Kidney capillary endothelial cell (primary cell): ENCODE results near the gene SPON1.

ENCODE experiments used
- DNase-seq: peaks from one replicate; pipeline ENCODE4 v3.0.0-alpha.2; 2018; ENCODE audit warnings: low spot score

SPON1 gene

GRCh38 chr11:14189874-14190273 lies 227.4 kb downstream of the SPON1 start:
- no peak for DNase-seq

DNA sequence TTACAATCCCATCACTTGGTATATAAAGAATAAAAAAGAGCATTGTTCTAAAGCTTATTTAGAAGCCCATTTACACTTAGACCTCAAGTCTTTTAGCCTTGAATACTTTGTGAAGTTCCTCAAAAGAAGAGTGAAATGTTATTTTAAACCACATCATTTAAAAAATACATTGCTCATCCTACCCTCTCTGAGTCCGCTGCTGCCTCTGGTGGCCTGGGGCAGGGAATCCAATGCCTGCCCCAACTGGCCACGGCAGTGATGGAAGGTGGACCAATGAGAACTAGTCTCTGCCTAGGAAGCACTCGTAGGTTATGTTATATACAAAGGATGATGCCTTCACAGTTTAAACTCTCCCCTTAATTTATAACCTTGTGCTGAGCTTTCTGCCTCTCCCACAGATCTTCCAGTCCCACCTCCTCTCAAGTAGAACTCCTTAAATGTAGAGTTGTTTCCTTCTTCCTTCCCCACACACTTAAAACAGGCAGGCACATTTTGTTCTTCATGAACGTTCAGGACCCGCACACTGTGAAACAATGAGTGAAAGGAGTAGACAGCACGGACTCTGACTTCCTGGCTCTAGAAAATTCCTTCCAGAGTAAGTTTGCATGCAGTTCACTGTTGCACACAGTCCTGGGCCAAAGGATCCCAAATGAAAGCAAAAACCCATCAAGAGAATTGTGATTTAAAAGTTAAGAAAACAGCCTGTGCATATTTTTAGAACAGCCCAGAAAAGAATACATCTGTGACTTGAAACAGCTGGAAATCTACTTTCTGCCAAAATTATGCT lies 228.7 kb downstream of the SPON1 start:
- no peak for DNase-seq

DNA sequence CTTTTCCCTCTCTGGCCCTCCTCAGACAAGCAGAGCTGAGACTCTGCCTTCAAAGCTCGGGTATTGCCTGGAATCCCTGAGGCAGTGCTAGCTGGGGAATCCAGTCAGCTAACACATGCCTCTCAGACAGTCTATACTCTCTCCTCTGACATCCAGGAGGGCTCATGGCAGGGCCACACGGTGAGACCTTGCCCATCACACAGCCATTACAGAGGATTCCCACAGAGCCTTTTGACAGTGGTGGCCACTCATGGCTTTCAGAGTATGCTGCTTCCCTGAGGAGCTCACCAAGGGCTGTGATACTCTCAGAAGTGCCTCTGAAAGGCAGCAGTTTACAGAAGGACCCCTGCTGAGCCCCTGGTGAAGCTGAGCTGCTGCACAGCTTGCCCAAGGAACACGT lies 231.1 kb downstream of the SPON1 start:
- no peak for DNase-seq

DNA sequence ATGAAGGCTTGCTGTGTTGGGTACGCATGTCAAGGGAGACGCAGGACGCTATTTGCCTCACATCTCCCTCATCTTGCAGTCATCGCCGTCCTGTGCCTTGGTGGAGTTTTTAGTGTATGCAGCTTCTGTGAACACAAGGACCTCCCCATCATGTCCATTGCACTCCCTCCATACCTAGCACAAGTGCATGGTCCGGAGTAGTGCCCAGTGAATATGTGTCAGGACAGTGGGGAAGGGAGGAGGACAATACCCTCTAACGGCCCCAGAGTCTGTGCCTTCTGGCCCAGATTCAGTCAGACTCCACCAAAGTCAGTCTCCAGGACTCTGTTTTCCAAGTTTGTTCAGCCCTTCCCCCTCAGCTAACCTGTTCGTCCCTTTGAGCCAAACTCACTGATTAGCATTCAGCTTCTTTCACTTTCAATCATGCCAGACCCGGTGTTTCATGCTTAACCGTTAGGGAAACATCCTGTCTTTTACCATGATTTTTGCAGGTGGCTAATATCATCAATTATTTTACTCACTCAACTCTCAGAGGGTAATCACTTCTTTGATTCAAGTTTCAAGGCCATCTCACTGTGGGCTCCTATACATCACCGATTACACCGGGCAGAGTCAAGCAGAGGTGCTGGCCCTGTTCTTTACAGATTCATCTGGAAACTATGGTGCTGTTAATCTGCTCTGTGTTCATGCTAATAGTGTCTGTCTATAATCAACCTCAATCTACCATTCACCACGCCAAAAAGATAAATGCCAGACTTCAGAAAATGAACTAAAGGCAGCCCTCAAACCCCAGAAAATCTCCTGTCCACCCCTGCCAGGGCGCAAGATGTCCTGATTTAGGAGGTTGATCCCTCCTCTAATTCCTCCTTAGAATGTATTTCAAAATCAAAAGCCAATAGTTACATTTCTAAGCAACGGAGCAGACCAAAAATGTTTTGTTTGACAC lies 240.0 kb downstream of the SPON1 start:
- no peak for DNase-seq

DNA sequence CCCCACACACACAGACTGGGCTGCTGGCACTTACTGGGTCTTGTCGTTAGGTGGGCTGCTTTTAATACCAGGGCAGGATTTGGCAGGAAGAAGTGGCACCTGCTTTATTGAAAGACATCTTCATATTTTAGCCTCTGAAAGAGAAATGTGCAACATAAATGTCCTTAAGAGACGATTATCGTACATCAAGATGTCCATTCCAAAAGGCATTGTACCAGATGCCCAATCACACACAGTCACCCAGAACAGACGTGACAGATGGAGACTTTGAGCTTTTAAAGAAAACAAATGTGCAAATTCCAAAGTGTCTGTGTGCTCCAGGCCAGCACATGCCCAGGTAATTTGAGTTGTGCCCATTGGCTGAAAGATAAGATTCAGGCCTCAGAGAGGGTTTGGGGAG lies 240.8 kb downstream of the SPON1 start:
- no peak for DNase-seq

DNA sequence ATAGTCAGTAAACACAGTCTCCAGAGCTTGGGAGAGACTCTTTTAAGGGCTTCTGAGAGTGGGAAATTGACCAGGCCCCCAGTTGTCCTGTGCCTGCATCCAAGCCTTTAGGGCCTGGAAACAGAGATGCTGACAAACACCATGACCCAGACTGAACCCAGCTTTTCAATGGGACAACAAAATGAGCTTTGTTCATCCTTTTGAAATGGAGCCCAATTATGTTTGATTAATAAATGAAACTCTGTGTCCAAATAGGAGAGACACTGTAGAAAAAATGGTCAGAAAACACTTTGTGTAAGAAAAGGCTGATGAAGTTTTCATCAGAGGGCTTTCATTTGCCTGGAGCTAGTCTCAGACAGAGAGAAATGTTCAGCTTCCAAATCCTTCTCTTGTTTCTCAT lies 250.5 kb downstream of the SPON1 start:
- no peak for DNase-seq

DNA sequence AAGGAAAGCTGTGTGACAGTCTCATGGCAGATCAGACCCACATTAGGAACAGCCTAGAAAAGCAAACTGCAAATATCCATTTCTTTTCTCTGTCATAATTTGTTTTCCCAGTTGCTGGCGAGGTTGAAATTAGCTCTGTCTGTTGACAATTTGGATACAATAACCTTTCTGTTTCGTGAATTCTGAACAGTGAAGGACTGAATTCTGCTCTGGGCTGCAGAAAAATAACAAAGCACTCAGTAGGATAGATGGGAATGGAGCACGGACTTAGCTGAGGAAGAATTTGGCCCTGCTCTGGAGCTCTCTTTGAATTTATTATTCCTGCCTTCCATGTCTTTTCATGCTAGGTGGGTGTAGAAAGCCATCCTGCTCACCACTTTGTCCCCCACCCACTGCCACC lies 256.2 kb downstream of the SPON1 start:
- DNase-seq: no peak

GRCh38 chr11:14223636-14224288 lies 261.2 kb downstream of the SPON1 start:
- DNase-seq: no peak

DNA sequence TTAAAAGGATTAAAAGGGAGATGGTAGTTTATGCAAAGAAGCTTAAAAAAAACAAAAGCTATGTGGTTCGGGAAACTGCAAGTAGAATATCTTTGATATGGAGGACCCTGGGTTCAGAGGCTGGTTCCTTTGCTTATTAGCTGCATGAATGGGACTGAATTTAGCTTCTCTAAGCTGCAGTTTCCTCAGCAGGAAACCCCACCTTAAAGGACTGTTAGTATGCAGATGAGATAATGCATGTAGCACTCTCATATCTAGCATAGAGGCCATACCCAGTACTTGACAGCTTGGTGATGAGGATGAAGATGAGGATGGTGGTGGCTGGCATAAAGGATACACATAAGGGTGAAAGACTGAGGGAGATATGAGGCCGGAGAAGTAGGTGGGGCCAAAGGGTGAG lies 261.9 kb downstream of the SPON1 start:
- DNase-seq: no peak

DNA sequence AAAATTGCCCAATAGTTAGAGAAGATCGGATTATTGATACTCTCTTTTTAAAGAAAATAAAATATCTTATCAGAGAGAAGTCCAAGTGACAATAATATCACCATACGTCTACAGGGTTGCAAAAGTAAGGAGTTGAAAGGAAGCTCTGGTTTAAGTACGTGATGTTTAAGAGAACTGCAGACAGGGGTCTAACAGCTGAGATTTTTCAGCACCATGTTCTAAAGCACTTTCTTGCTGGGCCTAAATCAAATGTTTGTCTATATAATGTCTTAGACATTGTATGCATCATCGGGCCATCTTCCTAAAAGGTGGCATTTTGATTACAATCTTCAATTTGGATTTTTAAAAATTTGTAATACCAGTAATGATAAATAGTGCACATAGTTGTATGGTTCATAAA lies 263.1 kb downstream of the SPON1 start:
- DNase-seq: no peak

DNA sequence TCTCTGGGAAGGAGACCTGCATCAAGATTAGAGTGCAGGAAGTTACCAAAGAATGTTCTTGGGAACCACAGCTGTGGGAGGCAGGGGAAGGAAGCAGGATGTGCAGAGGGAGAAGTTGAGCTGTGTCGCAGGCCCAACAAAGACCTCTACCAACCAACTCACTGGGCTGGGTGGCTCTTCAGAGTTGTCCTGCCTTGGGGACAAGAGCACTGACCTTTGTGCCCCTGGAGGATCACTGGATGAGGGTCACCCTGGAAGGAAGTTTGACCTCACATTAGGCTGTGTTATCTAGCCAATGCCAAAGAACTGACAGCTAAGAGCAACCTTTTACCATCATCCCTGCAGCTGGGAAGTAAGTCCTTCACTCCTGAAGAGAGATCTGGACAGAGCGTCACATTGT lies 265.8 kb downstream of the SPON1 start:
- DNase-seq: no peak

DNA sequence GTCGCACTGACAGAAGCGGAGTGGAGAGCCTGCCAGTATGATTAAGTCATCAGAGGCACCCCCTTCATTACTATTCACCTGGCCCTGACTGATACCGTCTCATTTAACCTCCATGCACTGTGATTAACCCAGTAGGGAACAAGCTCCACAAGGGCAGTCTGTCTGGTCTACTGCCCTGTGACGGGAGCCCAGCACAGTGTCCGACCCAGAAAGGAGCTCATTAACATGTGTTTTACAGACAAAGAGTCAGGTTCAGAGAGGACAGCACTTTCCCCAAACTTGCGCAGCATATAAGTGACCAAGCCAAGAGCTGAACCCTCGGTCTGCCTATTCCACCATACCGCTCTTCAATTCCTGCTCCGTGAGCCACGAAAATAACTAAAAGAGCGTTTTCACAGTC lies 266.9 kb downstream of the SPON1 start:
- DNase-seq: no peak

DNA sequence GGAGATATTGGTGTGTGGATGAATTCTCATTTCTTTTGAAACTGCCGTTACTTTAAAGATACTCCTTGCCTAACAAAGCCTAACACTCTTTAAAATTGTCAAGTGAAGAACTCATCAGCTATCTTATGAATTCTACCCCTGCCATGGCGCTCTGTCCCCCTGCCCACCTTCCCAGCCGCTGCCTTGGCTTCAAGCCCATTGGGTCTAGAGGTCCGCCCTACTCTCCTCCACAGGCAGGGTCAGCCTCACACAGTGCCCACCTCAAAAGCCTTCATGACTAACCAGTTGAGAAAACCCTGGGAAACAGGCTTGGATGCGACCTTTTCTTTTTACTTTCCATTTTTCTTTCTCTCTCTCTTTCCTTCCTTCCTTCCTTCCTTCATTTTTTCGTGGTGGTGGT lies 267.9 kb downstream of the SPON1 start:
- no peak for DNase-seq

- DNase-seq: no peak
Measured at GRCh38 chr11:14232652-14233051, 270.1 kb downstream of the SPON1 start.

DNA sequence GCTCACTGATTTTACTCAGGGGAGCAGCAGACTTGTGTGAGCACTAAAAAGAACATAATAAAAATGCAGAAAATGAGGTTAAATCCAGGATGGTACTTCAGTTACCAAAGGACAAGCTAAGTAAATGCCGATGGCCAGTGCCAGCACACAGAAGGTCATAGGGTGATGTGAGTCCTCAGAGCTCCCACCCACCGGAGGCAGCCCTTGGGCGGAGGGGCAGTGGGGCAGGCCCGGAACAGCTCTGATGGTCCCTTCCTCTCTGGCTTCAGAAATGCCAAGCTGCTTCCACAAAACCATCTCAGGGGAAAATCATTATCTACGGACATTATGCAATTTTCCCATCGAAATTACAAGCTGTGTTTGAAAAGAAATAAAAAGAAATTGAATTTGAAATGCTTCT lies 271.9 kb downstream of the SPON1 start:
- DNase-seq: no peak

DNA sequence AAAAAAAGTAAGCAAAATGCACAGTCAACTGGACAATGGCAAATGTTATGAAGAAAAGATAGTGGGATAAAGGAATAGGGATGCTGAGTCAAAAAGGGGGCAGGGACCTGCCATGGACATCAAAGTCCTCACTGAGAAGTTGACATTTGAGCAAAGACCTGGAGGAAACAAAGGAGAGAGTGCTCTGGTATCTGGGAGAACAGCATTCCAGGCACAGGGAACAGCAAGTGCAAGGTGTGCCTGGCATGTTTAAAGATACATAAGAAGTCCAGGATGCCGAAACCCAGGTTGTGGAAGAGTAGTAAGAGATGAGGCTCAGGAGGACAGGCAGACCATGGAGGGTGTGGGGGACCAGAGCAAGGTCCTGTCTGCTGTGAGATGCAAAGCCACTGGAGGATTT lies 273.2 kb downstream of the SPON1 start:
- DNase-seq: no peak

DNA sequence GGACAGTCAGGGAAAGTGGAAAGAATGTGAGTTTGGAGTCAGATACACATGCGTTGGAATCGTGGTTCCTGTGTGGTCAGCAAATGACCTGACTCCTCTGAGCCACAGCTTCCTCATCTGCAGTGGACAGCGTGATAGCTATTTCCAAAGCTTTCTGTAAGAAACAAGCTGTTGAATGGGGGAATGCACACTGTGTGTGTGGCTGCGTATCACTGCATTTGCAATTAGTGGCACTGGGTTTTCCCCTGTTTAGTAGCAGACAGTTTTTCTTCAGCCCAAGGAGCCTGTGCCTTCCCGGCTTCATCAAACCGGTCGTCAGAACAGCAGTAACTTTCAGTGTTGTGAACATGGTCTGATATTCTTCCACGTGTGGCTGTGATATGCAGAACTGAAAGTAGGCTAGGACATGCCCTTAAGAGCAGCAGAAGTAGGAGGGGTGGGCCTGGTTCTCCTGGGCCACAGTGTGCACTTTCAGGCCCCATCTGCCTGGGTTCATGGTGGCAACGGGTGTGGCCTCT lies 275.0 kb downstream of the SPON1 start:
- DNase-seq: no peak

- no peak for DNase-seq
Measured at GRCh38 chr11:14240221-14240620, 277.7 kb downstream of the SPON1 start.

- DNase-seq: no peak
Measured at GRCh38 chr11:14240951-14241350, 278.4 kb downstream of the SPON1 start.

GRCh38 chr11:14242187-14242586 lies 279.7 kb downstream of the SPON1 start:
- no peak for DNase-seq

GRCh38 chr11:14242733-14243132 lies 280.2 kb downstream of the SPON1 start:
- DNase-seq: no peak

DNA sequence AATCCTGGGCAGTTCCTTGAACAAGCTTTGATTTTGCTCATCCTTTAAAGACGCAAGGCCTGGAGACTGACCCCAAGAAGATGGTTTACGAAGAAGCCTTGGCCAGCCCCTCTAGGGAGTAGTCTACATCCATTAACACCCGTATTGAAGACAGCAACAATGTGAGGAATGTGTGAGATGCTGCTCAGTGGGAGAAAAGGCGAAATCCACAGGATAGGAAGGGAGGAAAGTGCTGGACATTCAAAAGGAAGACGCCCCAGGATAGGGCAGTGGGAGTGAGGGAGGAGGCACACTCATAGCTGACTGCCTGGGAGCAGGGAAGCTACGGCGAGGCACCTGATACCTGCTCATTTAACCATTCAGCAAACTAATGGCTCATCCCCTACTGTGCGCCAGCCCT lies 282.4 kb downstream of the SPON1 start:
- no peak for DNase-seq

DNA sequence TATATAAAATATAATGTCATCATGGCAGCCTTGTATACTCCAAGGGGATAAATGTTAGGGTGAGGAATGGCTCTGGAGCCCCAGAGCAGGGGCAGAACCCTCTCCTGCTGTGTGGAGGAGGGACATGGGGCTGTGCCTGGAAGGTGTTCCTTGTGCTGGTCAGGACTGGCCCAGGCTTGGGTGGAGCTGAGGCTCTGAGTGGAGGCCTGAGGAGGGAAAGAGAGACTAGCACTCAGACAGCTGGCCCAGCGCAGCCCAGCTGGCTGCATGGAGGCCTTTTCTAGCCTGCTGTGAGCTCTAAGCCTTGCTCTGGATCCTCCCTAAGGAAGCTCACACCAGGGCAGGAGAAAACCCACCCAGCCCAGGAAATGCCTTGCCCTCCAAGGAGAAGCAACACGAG lies 282.9 kb downstream of the SPON1 start:
- DNase-seq: no peak
